Tibial artery (tissue), 4 donors: Measurements from ENCODE around the gene BOD1L1.

Source experiments
- DNase-seq, 2 donors: peaks; one replicate each; pipeline ENCODE4 v3.0.0-alpha.2; 2019
- H3K27ac ChIP-seq, 2 donors: fragments of 200-600 bp; sonication (generic) in 1 of 2; 1 replicate in 1 of 2; 2 replicates in 1 of 2; pipeline ENCODE4 v1.5.1; 2018 to 2019; ENCODE audit warnings: mild to moderate bottlenecking in 1 of 2
- H3K27me3 ChIP-seq, 2 donors: fragments of 200-600 bp; sonication (generic) in 1 of 2; one replicate each; pipeline versions ENCODE4 v1.5.1 to v1.6.0; 2016 to 2019
- H3K36me3 ChIP-seq, 3 donors: fragments of 200-600 bp; sonication (generic) in 2 of 3; one replicate each; pipeline ENCODE4 v1.5.1; 2016 to 2019; ENCODE audit warnings: mild to moderate bottlenecking in 2 of 3
- H3K4me1 ChIP-seq, 4 donors: fragments of 200-600 bp; sonication (generic) in 2 of 4; 1 replicate in 3 of 4; 2 replicates in 1 of 4; pipeline ENCODE4 v1.5.1; 2016 to 2019
- H3K4me3 ChIP-seq, 2 donors: fragments of 200-600 bp; sonication (generic) in 1 of 2; 1 replicate in 1 of 2; 2 replicates in 1 of 2; pipeline ENCODE4 v1.5.1; 2018 to 2019; ENCODE audit warnings: mild to moderate bottlenecking in 2 of 2
- H3K9me3 ChIP-seq, 3 donors: fragments of 200-600 bp; sonication (generic) in 1 of 3; one replicate each; pipeline ENCODE4 v1.5.1; 2016 to 2019
- CTCF ChIP-seq, 2 experiments: fragments of 200-600 bp in 1 of 2; fragments of 450-650 bp in 1 of 2; IDR thresholded peaks; one replicate each; pipeline ENCODE4 v1.5.1; 2017 to 2019; ENCODE audit warnings: antibody characterized with exemption in 2 of 2, mild to moderate bottlenecking in 1 of 2, moderate library complexity in 1 of 2
- intact Hi-C: fragments of 100-400 bp; cut with DNase I; formaldehyde crosslinking; loops from one replicate; pipeline ENCODE4 v1.15.0; 2023; ENCODE audit warnings: low total_unique reads

The BOD1L1 gene

DNA sequence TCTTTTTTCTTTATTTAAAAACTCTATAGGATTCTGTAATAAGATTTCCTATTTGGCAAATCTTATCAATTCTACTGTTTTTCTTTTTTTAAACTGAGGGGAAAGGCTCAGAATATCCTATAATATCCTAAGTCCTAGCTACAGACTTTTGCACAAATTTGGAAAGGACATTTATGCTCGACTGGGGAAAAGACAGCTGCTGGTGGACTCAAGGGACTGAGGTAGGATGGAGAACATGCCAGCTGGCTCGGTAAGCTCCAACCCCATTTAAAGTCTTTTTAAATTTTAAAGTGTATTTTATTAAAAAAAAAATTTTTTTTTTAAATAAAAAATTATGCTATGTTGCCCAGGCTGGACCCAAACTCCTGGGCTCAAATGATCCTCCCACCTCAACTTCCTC lies 36.8 kb downstream of the BOD1L1 start:
- no peak overlapping the region for H3K4me3 ChIP-seq
- intact Hi-C loops = no loop called here
- H3K4me1 ChIP-seq = no peaks in the 10 kb centered on the region
- peaks cover 77 to 99% (median 88%) of the 10 kb centered on the region in 3 donors for H3K36me3 ChIP-seq
- H3K27me3 ChIP-seq = no peaks in the 10 kb centered on the region
- DNase-seq = no peak
- H3K27ac ChIP-seq = no peak overlapping the region
- no peaks in the 10 kb centered on the region for H3K9me3 ChIP-seq
- TF ChIP-seq CTCF (IDR thresholded peaks at IDR 0.05) = no peak

GRCh38 chr4:13588954-13589353 lies 38.6 kb downstream of the BOD1L1 start:
- no peaks in the 10 kb centered on the region for H3K27me3 ChIP-seq
- no peak overlapping the region for H3K27ac ChIP-seq
- intact Hi-C loops = no loop called here
- no peaks in the 10 kb centered on the region for H3K9me3 ChIP-seq
- DNase-seq = no peak
- no peak overlapping the region for H3K4me3 ChIP-seq
- H3K4me1 ChIP-seq = no peaks in the 10 kb centered on the region
- H3K36me3 ChIP-seq = peaks cover 75 to 99% (median 75%) of the 10 kb centered on the region in 3 donors
- no peak for TF ChIP-seq CTCF (IDR thresholded peaks at IDR 0.05)

DNA sequence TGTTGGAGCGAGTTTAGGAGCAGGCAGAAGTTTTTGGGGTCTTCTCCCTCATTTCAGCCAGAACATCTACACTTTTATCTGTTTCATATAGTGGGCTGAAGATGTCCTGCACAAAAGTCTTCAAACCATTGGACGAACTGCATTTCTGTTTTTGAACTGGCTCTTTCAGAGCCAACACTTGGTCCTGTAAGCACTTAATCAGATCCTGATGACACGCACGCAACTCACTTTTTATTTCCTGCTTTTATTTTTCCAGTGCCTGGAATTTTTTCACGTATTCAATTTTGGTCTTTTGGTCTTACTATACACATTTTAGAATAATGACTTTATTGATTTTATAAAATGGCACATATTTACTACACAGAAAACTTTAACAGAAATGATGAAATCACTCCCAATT lies 43.0 kb downstream of the BOD1L1 start:
- Histone ChIP-seq H3K4me3 (no peak overlapping the region), H3K27ac (no peak overlapping the region), H3K27me3 (no peaks in the 10 kb centered on the region), H3K4me1 (no peaks in the 10 kb centered on the region), H3K36me3 (peaks cover 78 to 98% (median 86%) of the 10 kb centered on the region in 3 donors), H3K9me3 (no peaks in the 10 kb centered on the region)
- intact Hi-C loops = no loop called here
- no peak for TF ChIP-seq CTCF (IDR thresholded peaks at IDR 0.05)
- no peak for DNase-seq

GRCh38 chr4:13580036-13580435 lies 47.5 kb downstream of the BOD1L1 start:
- H3K9me3 ChIP-seq = no peaks in the 10 kb centered on the region
- intact Hi-C loops = no loop called here
- DNase-seq = no peak
- no peaks in the 10 kb centered on the region for H3K27me3 ChIP-seq
- no peaks in the 10 kb centered on the region for H3K4me1 ChIP-seq
- no peak overlapping the region for H3K27ac ChIP-seq
- peaks cover 80 to 98% (median 87%) of the 10 kb centered on the region in 3 donors for H3K36me3 ChIP-seq
- no peak overlapping the region for H3K4me3 ChIP-seq
- no peak for TF ChIP-seq CTCF (IDR thresholded peaks at IDR 0.05)

GRCh38 chr4:13577660-13578059 lies 49.9 kb downstream of the BOD1L1 start:
- Histone ChIP-seq H3K36me3 (peaks cover 91 to 100% (median 98%) of the 10 kb centered on the region in 3 donors), H3K9me3 (no peaks in the 10 kb centered on the region), H3K4me3 (no peak overlapping the region), H3K27ac (no peak overlapping the region), H3K27me3 (no peaks in the 10 kb centered on the region), H3K4me1 (no peaks in the 10 kb centered on the region)
- TF ChIP-seq CTCF (IDR thresholded peaks at IDR 0.05) = no peak
- DNase-seq = no peak
- intact Hi-C loops = no loop called here

DNA sequence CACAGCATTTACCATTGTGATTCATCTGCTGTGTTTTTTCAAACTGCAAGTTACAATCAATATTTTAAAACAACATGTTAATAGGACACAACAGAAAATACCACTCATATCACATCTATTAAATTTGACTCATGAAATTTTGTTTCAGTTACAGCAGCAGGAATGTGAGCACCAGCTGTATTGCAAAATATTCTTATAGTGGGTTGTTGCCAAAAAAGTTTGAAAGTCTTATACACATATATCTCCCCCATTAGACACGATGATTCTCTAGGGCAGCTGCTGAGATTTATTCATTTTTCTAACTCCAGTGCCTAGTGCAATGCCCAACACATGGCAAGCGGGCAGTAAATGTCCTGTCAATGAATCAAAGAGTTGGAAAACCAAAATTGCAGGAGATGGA lies 56.6 kb downstream of the BOD1L1 start:
- TF ChIP-seq CTCF (IDR thresholded peaks at IDR 0.05) = no peak
- Histone ChIP-seq H3K36me3 (peaks cover 69 to 97% (median 73%) of the 10 kb centered on the region in 3 donors), H3K4me3 (no peak overlapping the region), H3K27ac (no peak overlapping the region), H3K27me3 (no peaks in the 10 kb centered on the region), H3K4me1 (no peaks in the 10 kb centered on the region), H3K9me3 (no peaks in the 10 kb centered on the region)
- intact Hi-C loops = no loop called here
- no peak for DNase-seq
